GM04503 (cell line): ENCODE measurements around the gene RRP36.
"Not testable (repeated sequence)": the region's sequence is repeated elsewhere in the genome, so short reads cannot be mapped to it uniquely, and the experiment has no call there.

ENCODE experiments used
- DNase-seq: peaks from one replicate; pipeline ENCODE4 v3.0.0-alpha.2; 2012; ENCODE audit warnings: low read depth

RRP36 gene

GRCh38 chr6:43037706-43038105, 16.3 kb downstream of the RRP36 start:
- no peak for DNase-seq

GRCh38 chr6:43038727-43039126, 17.3 kb downstream of the RRP36 start:
- DNase-seq, result no peak

GRCh38 chr6:43040542-43041257, 19.3 kb downstream of the RRP36 start:
- no peak for DNase-seq

GRCh38 chr6:43041475-43041874, 20.1 kb downstream of the RRP36 start:
- not testable (repeated sequence) for DNase-seq

- no peak for DNase-seq
Measured at GRCh38 chr6:43043310-43043709, 21.9 kb downstream of the RRP36 start.

GRCh38 chr6:43045371-43045930, 24.0 kb downstream of the RRP36 start:
- no peak for DNase-seq

GRCh38 chr6:43047998-43048397, 26.6 kb downstream of the RRP36 start:
- DNase-seq, result no peak

- DNase-seq, result no peak
Measured at GRCh38 chr6:43050981-43051380, 29.6 kb downstream of the RRP36 start.

GRCh38 chr6:43052225-43052841, 30.9 kb downstream of the RRP36 start:
- no peak for DNase-seq

- no peak for DNase-seq
Measured at GRCh38 chr6:43052842-43053544, 31.6 kb downstream of the RRP36 start.

GRCh38 chr6:43053545-43054205, 32.3 kb downstream of the RRP36 start, which contains the start of gene CUL7:
Gene CUL7, minus strand, starts transcription at chr6:43053851. Its CDS starts 1,063 bp downstream, at chr6:43052788.
- DNase-seq, result peak; percentile 83

GRCh38 chr6:43054206-43054943, 33.0 kb downstream of the RRP36 start:
- DNase-seq, result no peak

- DNase-seq, result no peak
Measured at GRCh38 chr6:43055966-43056365, 34.5 kb downstream of the RRP36 start.

GRCh38 chr6:43058531-43058930, 37.1 kb downstream of the RRP36 start:
- no peak for DNase-seq

GRCh38 chr6:43059168-43060033, 38.0 kb downstream of the RRP36 start, which contains the start of the genes KLC4 and MRPL2:
Gene KLC4, plus strand, starts transcription at chr6:43059631. Its CDS starts 1,705 bp downstream, at chr6:43061336.
Gene MRPL2, minus strand, starts transcription at chr6:43059434. Its CDS starts 53 bp downstream, at chr6:43059381.
- DNase-seq, result peak; percentile 92

GRCh38 chr6:43060034-43060754, 38.8 kb downstream of the RRP36 start:
- DNase-seq, result no peak

- DNase-seq, result no peak
Measured at GRCh38 chr6:43060755-43061633, 39.6 kb downstream of the RRP36 start.

GRCh38 chr6:43061861-43062260, 40.4 kb downstream of the RRP36 start:
- no peak for DNase-seq

- DNase-seq, result no peak
Measured at GRCh38 chr6:43062818-43063217, 41.4 kb downstream of the RRP36 start.
